Calu3 (cell line): ENCODE data around the gene SLN. TPM values are rescaled to one million over a fixed set of nuclear protein-coding genes. Genes with fewer than 3 reads are reported as not detected.

Source experiments
- BruUV-seq: library from RNA; stranded (reverse); fragments of 400-500 nt; replicated peaks from 2 replicates; lab custom pipeline; 2021; lab: Mats Ljungman, UMichigan
- CTCF ChIA-PET: fragments of 300-600 bp; sonication (Branson Sonifier 250); formaldehyde crosslinking; loops from one replicate; lab custom pipeline; 2022; ENCODE audit warnings: antibody characterized with exemption; lab: Charles Lee
- DNase-seq: peaks from one replicate; pipeline ENCODE4 v3.0.0; 2022
- H3K27ac Mint-ChIP-seq: one replicate; pipeline ENCODE4 v1.8.0; 2022; ENCODE audit warnings: mixed read lengths; ENCODE audit not compliant: unreplicated experiment
- H3K27me3 Mint-ChIP-seq: one replicate; pipeline ENCODE4 v1.8.0; 2022; ENCODE audit warnings: mixed read lengths; ENCODE audit not compliant: unreplicated experiment
- H3K36me3 Mint-ChIP-seq: one replicate; pipeline ENCODE4 v1.8.0; 2022; ENCODE audit warnings: mild to moderate bottlenecking, moderate library complexity, mixed read lengths; ENCODE audit not compliant: insufficient read depth, unreplicated experiment
- H3K4me1 Mint-ChIP-seq: one replicate; pipeline ENCODE4 v1.8.0; 2022; ENCODE audit warnings: mild to moderate bottlenecking, low read depth, mixed read lengths; ENCODE audit not compliant: unreplicated experiment
- H3K4me3 Mint-ChIP-seq: one replicate; pipeline ENCODE4 v1.8.0; 2022; ENCODE audit warnings: mild to moderate bottlenecking, low read depth, moderate library complexity, mixed read lengths; ENCODE audit not compliant: unreplicated experiment
- H3K9me3 Mint-ChIP-seq: one replicate; pipeline ENCODE4 v1.8.0; 2022; ENCODE audit warnings: low read depth, mixed read lengths; ENCODE audit not compliant: unreplicated experiment
- intact Hi-C: fragments of 100-400 bp; cut with micrococcal nuclease; formaldehyde crosslinking; loops from one replicate; pipeline ENCODE4 v1.10.0; 2022; ENCODE audit not compliant: unreplicated experiment
- total RNA-seq: library from RNA; stranded (reverse); gene quantifications from 2 replicates; pipeline ENCODE4 v1.2.3, GENCODE V29; 2022
- TF ChIP-seq, protein P1 (sequence below): fragments of 200-600 bp; IDR thresholded peaks from one replicate; pipeline ENCODE4 v1.8.0; 2022; ENCODE audit warnings: antibody characterized with exemption; ENCODE audit not compliant: unreplicated experiment

The SLN gene
- total RNA-seq, 1 experiment from 2014 or later = not detected

DNA sequence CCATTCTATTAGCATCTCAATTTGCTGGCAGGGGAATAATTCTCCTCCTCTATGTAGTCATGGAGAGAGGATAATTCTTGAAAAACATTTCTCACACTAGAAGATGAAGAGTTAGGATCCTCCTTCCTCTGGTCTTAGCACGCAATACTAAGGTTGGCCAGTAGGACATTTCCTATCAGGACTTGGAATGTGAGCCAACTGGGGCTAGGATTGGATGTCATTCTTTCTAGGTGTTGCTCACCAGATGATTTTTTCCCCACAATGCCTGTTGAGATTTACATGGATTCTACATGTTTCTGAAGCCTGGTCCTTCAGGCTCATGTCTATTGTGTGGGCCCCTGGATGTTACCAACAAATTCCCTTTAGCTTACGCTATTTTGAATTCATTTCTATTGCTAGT, 28.0 kb downstream of the SLN start:
- TF ChIP-seq, protein P1, sequence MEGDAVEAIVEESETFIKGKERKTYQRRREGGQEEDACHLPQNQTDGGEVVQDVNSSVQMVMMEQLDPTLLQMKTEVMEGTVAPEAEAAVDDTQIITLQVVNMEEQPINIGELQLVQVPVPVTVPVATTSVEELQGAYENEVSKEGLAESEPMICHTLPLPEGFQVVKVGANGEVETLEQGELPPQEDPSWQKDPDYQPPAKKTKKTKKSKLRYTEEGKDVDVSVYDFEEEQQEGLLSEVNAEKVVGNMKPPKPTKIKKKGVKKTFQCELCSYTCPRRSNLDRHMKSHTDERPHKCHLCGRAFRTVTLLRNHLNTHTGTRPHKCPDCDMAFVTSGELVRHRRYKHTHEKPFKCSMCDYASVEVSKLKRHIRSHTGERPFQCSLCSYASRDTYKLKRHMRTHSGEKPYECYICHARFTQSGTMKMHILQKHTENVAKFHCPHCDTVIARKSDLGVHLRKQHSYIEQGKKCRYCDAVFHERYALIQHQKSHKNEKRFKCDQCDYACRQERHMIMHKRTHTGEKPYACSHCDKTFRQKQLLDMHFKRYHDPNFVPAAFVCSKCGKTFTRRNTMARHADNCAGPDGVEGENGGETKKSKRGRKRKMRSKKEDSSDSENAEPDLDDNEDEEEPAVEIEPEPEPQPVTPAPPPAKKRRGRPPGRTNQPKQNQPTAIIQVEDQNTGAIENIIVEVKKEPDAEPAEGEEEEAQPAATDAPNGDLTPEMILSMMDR = peak; percentile 13
- Mint-ChIP-seq H3K4me3 (no peak overlapping the region), H3K4me1 (no peaks in the 10 kb centered on the region), H3K27ac (no peak overlapping the region), H3K27me3 (no peaks in the 10 kb centered on the region), H3K9me3 (no peaks in the 10 kb centered on the region), H3K36me3 (peaks cover 5% of the 10 kb centered on the region)
- no TSS peak for BruUV-seq
- intact Hi-C loops = no loop called here
- DNase-seq = no peak
- CTCF ChIA-PET = no interaction called here

DNA sequence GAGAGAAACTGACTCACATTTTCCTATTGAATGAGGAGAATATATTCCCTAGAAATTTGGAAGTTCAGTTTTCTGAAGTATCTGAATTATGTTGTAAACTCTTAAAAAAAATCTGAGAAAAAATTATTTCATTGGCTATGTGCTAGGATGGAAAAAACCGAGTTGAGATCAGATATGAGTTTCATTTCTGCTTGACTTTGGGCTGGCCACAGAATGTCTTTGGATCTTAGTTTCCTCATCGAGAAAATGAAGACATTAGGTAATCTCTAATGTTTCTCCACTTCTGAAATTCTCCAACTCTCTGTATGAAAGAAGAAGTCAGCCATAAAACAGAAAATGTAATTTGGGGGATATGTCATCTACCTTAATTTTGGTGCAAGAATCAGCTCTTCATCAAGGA, 28.8 kb downstream of the SLN start:
- Mint-ChIP-seq H3K9me3 (no peaks in the 10 kb centered on the region), H3K27ac (no peak overlapping the region), H3K27me3 (no peaks in the 10 kb centered on the region), H3K4me1 (no peaks in the 10 kb centered on the region), H3K36me3 (peaks cover 5% of the 10 kb centered on the region), H3K4me3 (no peak overlapping the region)
- TF ChIP-seq, protein P1 = no peak
- DNase-seq = no peak
- intact Hi-C loops = no loop called here
- CTCF ChIA-PET = no interaction called here
- BruUV-seq = no TSS peak

DNA sequence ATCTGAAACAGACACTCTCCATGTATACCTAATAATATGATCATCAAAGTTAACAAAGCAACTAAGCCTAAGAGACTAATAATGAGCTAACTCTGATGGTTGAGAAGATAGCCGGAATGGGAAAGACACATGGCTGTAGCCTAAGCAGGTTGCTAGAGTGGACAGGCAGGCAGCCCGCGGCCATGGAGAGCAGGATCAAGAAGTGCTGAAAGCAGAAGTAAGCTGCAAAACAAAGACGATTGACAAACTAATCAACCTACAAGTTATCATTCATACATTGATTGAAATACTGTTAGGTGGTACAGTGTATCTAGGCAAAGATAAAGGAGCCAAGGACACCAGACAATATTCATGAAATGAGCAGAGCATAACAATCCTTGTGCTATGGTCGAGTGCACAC, 29.3 kb downstream of the SLN start:
- no peak overlapping the region for H3K27ac Mint-ChIP-seq
- H3K27me3 Mint-ChIP-seq = no peaks in the 10 kb centered on the region
- CTCF ChIA-PET = no interaction called here
- intact Hi-C loops = no loop called here
- BruUV-seq = no TSS peak
- H3K4me1 Mint-ChIP-seq = no peaks in the 10 kb centered on the region
- H3K9me3 Mint-ChIP-seq = no peaks in the 10 kb centered on the region
- TF ChIP-seq, protein P1 = no peak
- H3K36me3 Mint-ChIP-seq = peaks cover 5% of the 10 kb centered on the region
- H3K4me3 Mint-ChIP-seq = no peak overlapping the region
- no peak for DNase-seq

DNA sequence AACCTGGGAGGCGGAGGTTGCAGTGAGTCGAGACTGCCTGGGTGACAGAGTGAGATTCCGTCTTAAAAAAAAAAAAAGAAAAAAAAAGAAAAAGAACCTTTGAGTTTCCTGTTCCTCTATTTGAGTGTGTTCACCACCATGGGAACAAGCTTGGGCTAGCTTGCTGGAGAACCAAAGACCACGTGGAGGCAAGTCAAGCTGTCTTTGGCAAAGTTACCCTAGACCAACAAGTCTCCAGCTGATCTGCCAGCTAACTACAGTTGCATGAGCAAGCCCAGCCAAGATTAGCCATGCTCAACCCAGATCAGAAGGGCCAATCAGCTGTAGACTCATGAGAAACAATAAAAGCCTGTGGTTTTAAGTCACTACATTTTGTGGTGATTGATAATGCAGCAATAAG, 29.7 kb downstream of the SLN start:
- H3K36me3 Mint-ChIP-seq = peaks cover 5% of the 10 kb centered on the region
- no peak for DNase-seq
- no TSS peak for BruUV-seq
- H3K9me3 Mint-ChIP-seq = no peaks in the 10 kb centered on the region
- CTCF ChIA-PET = no interaction called here
- intact Hi-C loops = no loop called here
- TF ChIP-seq, protein P1 = no peak
- no peak overlapping the region for H3K4me3 Mint-ChIP-seq
- no peak overlapping the region for H3K27ac Mint-ChIP-seq
- no peaks in the 10 kb centered on the region for H3K27me3 Mint-ChIP-seq
- no peaks in the 10 kb centered on the region for H3K4me1 Mint-ChIP-seq
